SKM-1 treated with dmso at 0.1 percent for 144 hours (cell line): ENCODE data around the gene ELL2.
A peak's percentile ranks its signal among the peaks of the same experiment; 100 is the strongest.
"Not testable (repeated sequence)": the region's sequence is repeated elsewhere in the genome, so short reads cannot be mapped to it uniquely, and the experiment has no call there.

ENCODE experiments used
- DNase-seq: peaks from one replicate; lab custom pipeline; 2025; ENCODE audit not compliant: unreplicated experiment; lab: John Stamatoyannopoulos, UW

The ELL2 gene

GRCh38 chr5:95910521-95910920, 51.1 kb downstream of the ELL2 start:
- no peak for DNase-seq

GRCh38 chr5:95909738-95910137, 51.9 kb downstream of the ELL2 start:
- DNase-seq, result no peak

GRCh38 chr5:95908799-95909198, 52.9 kb downstream of the ELL2 start:
- no peak for DNase-seq

GRCh38 chr5:95907740-95908706, 53.6 kb downstream of the ELL2 start:
- no peak for DNase-seq

- DNase-seq, result no peak
Measured at GRCh38 chr5:95907067-95907705, 54.5 kb downstream of the ELL2 start.

- DNase-seq, result not testable (repeated sequence)
Measured at GRCh38 chr5:95906398-95906797, 55.3 kb downstream of the ELL2 start.

GRCh38 chr5:95904827-95905226, 56.8 kb downstream of the ELL2 start:
- DNase-seq, result no peak

- no peak for DNase-seq
Measured at GRCh38 chr5:95903838-95904237, 57.8 kb downstream of the ELL2 start.

- DNase-seq, result no peak
Measured at GRCh38 chr5:95901676-95902627, 59.7 kb downstream of the ELL2 start.

- DNase-seq, result no peak
Measured at GRCh38 chr5:95900383-95900958, 61.2 kb downstream of the ELL2 start.

- DNase-seq, result no peak
Measured at GRCh38 chr5:95899829-95900228, 61.8 kb downstream of the ELL2 start.

GRCh38 chr5:95899006-95899405, 62.6 kb downstream of the ELL2 start:
- DNase-seq, result no peak

GRCh38 chr5:95895771-95896170, 65.9 kb downstream of the ELL2 start:
- DNase-seq, result no peak

- DNase-seq, result no peak
Measured at GRCh38 chr5:95895251-95895650, 66.4 kb downstream of the ELL2 start.

- peak; percentile 40 for DNase-seq
Measured at GRCh38 chr5:95892784-95893354, 68.8 kb downstream of the ELL2 start.

- DNase-seq, result no peak
Measured at GRCh38 chr5:95891499-95891898, 70.2 kb downstream of the ELL2 start.

GRCh38 chr5:95889076-95889475, 72.6 kb downstream of the ELL2 start:
- no peak for DNase-seq

GRCh38 chr5:95887977-95888376, 73.7 kb downstream of the ELL2 start:
- DNase-seq, result no peak

GRCh38 chr5:95886340-95887044, 75.2 kb downstream of the ELL2 start:
- DNase-seq, result no peak

- no peak for DNase-seq
Measured at GRCh38 chr5:95884511-95884910, 77.1 kb downstream of the ELL2 start.
